ENCODE data around the gene ANTXRL.

GRCh38 chr10:46293228-46293627, 6.4 kb downstream of the ANTXRL start:
- no peak for TF ChIP-seq CTCF (IDR thresholded peaks at IDR 0.05 in 2 of 3, conservative IDR thresholded peaks at IDR 0.05 in 1 of 3; ENCODE audit: control insufficient read depth in 2 of 3, extremely low read depth in 1 of 3, insufficient read depth in 1 of 3, low read depth in 3 of 3, low read length in 3 of 3)
- no peak for TF ChIP-seq TBL1XR1 (IDR thresholded peaks at IDR 0.05; ENCODE audit: low read depth, low read length)
- TF ChIP-seq CREB1 (IDR thresholded peaks at IDR 0.05; ENCODE audit: low read depth): no peak
- no peak for TF ChIP-seq REST (IDR thresholded peaks at IDR 0.05; ENCODE audit: low read depth, low read length)
- TF ChIP-seq IRF3 (IDR thresholded peaks at IDR 0.05): no peak
- TF ChIP-seq JUND (IDR thresholded peaks at IDR 0.05; ENCODE audit: low read depth, low read length): no peak
- no peak for TF ChIP-seq USF2 (IDR thresholded peaks at IDR 0.05; ENCODE audit: borderline replicate concordance, low read depth, low read length)
- no peak for TF ChIP-seq RFX5 (IDR thresholded peaks at IDR 0.05; ENCODE audit: low read depth, low read length)
- TF ChIP-seq POLR2AphosphoS5 (IDR thresholded peaks at IDR 0.05; ENCODE audit: low read length): no peak
- TF ChIP-seq MAX (IDR thresholded peaks at IDR 0.05; ENCODE audit: low read depth, low read length): no peak
- TF ChIP-seq NFYA (IDR thresholded peaks at IDR 0.05; ENCODE audit: borderline replicate concordance, low read depth, low read length): no peak
